ENCODE data around the gene THOC1. TPM values are rescaled to one million over a fixed set of nuclear protein-coding genes. Genes with fewer than 3 reads are reported as not detected.

THOC1 gene
- total RNA-seq, 1 experiment from 2014 or later = 74.5 TPM

DNA sequence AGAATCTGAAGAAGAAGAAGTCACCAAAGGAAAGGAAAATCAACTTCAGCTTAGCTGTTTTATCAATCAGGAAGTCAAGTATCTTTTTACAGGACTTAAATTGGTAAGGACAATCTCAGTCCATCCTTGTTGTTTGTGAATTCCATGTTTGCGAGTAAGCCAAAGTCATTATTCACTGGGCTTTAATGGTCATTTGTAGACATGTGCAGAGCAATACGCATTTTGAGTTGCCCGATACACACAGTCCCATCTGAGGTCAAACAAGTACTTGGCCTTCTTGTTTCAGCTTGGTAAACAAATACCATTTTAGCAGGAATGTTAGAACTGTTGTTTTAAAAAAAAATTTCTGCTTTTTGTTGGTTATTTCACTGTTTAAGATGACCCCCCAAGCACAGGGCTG is 68.6 kb downstream of the THOC1 start:
- Mint-ChIP-seq H3K27ac (no peak overlapping the region), H3K9me3 (no peaks in the 10 kb centered on the region), H3K27me3 (ENCODE audit: low read depth) (no peaks in the 10 kb centered on the region), H3K4me1 (peaks cover 0 to 6% of the 10 kb centered on the region in 2 experiments; a peak in 1 of 4 replicates), H3K36me3 (ENCODE audit: insufficient read depth in 1 of 3, low read depth in 3 of 3) (peaks cover 15 to 71% (median 55%) of the 10 kb centered on the region in 3 experiments; a peak in 6 of 7 replicates), H3K4me3 (no peak overlapping the region)
- Histone ChIP-seq H3K23ac (ENCODE audit: insufficient read length, low read depth, low read length) (no peak overlapping the region), H3K9me3 (ENCODE audit: control insufficient read depth, low read depth, low read length) (no peaks in the 10 kb centered on the region), H4K5ac (ENCODE audit: insufficient read length, low read depth, low read length) (no peak overlapping the region), H3K14ac (ENCODE audit: insufficient read depth, low read length) (no peak overlapping the region), H4K8ac (replicated peaks; ENCODE audit: insufficient read length, low read depth, low read length) (no peak overlapping the region), H3K9ac (ENCODE audit: extremely low read depth, insufficient read length, low read length) (no peak overlapping the region), H3K79me1 (ENCODE audit: insufficient read depth, low read depth, low read length, poor library complexity, severe bottlenecking) (no peaks in the 10 kb centered on the region), H2BK12ac (ENCODE audit: insufficient read length, low read depth, low read length) (no peak overlapping the region), H2BK5ac (ENCODE audit: insufficient read length, low read length) (no peak overlapping the region), H3K23me2 (ENCODE audit: insufficient read length, low read depth, low read length, poor library complexity, severe bottlenecking) (no peaks in the 10 kb centered on the region), H2BK20ac (ENCODE audit: low read depth, low read length, poor library complexity, severe bottlenecking) (no peak overlapping the region), H3K4me1 (ENCODE audit: insufficient read depth, low read length) (no peaks in the 10 kb centered on the region), H3K79me2 (ENCODE audit: insufficient read depth, low read length) (no peaks in the 10 kb centered on the region), H2BK120ac (ENCODE audit: low read depth, low read length, poor library complexity, severe bottlenecking) (no peak overlapping the region), H2AFZ (ENCODE audit: low read length) (no peak overlapping the region), H3K4ac (ENCODE audit: low read depth, low read length) (no peak overlapping the region), H2BK15ac (ENCODE audit: low read depth, low read length) (no peak overlapping the region), H3T11ph (ENCODE audit: low read length) (no peak overlapping the region), H3K4me2 (ENCODE audit: insufficient read depth, insufficient read length, low read length) (no peak overlapping the region), H3K27me3 (ENCODE audit: insufficient read depth, low read length) (no peaks in the 10 kb centered on the region), H3K56ac (ENCODE audit: insufficient read length, low read depth, low read length) (no peak overlapping the region), H4K20me1 (ENCODE audit: control insufficient read depth, insufficient read depth, insufficient read length) (no peaks in the 10 kb centered on the region), H3K27ac (ENCODE audit: insufficient read length, low read depth, low read length) (no peak overlapping the region), H3K18ac (ENCODE audit: insufficient read length, low read depth, low read length) (no peak overlapping the region), H2AK5ac (ENCODE audit: insufficient read length, low read length) (no peak overlapping the region), H4K91ac (ENCODE audit: insufficient read length, low read depth, low read length) (no peak overlapping the region)
- no CpG with 5 or more reads among the region's 3 CpGs for WGBS (ENCODE audit: extremely low coverage, insufficient read length, low lambda C conversion rate)
- no peak for DNase-seq
- no peak for TF ChIP-seq CTCF (conservative IDR thresholded peaks at IDR 0.05)

All from H9 (cell line).